Limb (tissue), 2 donors: Measurements from ENCODE around the gene PA2G4.

ENCODE experiments used
- DNase-seq, 2 donors: peaks; one replicate each; pipeline ENCODE4 v3.0.0-alpha.2; 2016; ENCODE audit errors: extremely low spot score in 2 of 2

The PA2G4 gene

GRCh38 chr12:56124133-56124532 is 19.8 kb downstream of the PA2G4 start:
- no peak for DNase-seq

GRCh38 chr12:56126732-56127239 is 22.4 kb downstream of the PA2G4 start:
- DNase-seq: no peak

- no peak for DNase-seq
Observed at GRCh38 chr12:56127485-56127887, 23.1 kb downstream of the PA2G4 start.

- DNase-seq: peak; percentile 96 to 99
Observed at GRCh38 chr12:56127888-56128669, 23.7 kb downstream of the PA2G4 start, which contains the start of gene ESYT1. TSS of gene ESYT1 (plus strand) at chr12:56128267. CDS start at chr12:56128320, 53 bp downstream.

- DNase-seq: peak in 1 of 2 donors; percentile 64
Observed at GRCh38 chr12:56128670-56129205, 24.4 kb downstream of the PA2G4 start.

GRCh38 chr12:56129206-56129941 is 25.0 kb downstream of the PA2G4 start:
- peak; percentile 36 to 74 for DNase-seq

- DNase-seq: no peak
Observed at GRCh38 chr12:56129942-56130495, 25.7 kb downstream of the PA2G4 start.

- no peak for DNase-seq
Observed at GRCh38 chr12:56130876-56131275, 26.5 kb downstream of the PA2G4 start.

GRCh38 chr12:56134897-56135296 is 30.5 kb downstream of the PA2G4 start:
- no peak for DNase-seq

- DNase-seq: no peak
Observed at GRCh38 chr12:56137853-56138571, 33.7 kb downstream of the PA2G4 start.

GRCh38 chr12:56141946-56142784 is 37.8 kb downstream of the PA2G4 start:
- DNase-seq: no peak

GRCh38 chr12:56143217-56143616 is 38.9 kb downstream of the PA2G4 start:
- no peak for DNase-seq

- DNase-seq: no peak
Observed at GRCh38 chr12:56143870-56144269, 39.5 kb downstream of the PA2G4 start.

GRCh38 chr12:56145217-56145616 is 40.9 kb downstream of the PA2G4 start:
- no peak for DNase-seq

GRCh38 chr12:56146492-56147460 is 42.4 kb downstream of the PA2G4 start:
- DNase-seq: no peak

GRCh38 chr12:56150563-56150962 is 46.2 kb downstream of the PA2G4 start:
- no peak for DNase-seq

GRCh38 chr12:56151672-56152131 is 47.3 kb downstream of the PA2G4 start:
- peak in 1 of 2 donors; percentile 53 for DNase-seq

- peak; percentile 93 to 94 for DNase-seq
Observed at GRCh38 chr12:56152132-56152755, 47.9 kb downstream of the PA2G4 start, which contains the start of gene MYL6B. TSS of gene MYL6B (plus strand) at chr12:56152587. CDS start at chr12:56153919, 1,332 bp downstream.
